HG03520 (cell line): ENCODE results near the gene CNTD1.
"Not testable (repeated sequence)": the region's sequence is repeated elsewhere in the genome, so short reads cannot be mapped to it uniquely, and the experiment has no call there.

ENCODE experiments used
- ATAC-seq: cut with Tn5 transposase; IDR thresholded peaks from one replicate; pipeline ENCODE4 v1.9.1; 2021; ENCODE audit warnings: mild to moderate bottlenecking, moderate library complexity; ENCODE audit not compliant: unreplicated experiment

The CNTD1 gene

GRCh38 chr17:42798383-42799380 lies at the start of gene CNTD1, which contains the start of gene COA3:
Gene CNTD1 (plus strand): TSS chr17:42798861. CDS start chr17:42799068, 207 bp downstream.
Gene COA3 (minus strand): TSS chr17:42798704. CDS start chr17:42798681, 23 bp downstream.
- ATAC-seq = no peak

- ATAC-seq = no peak
These were observed 49.5 kb upstream of the CNTD1 start for GRCh38 chr17:42748908-42749798.

GRCh38 chr17:42750739-42751344 lies 47.8 kb upstream of the CNTD1 start:
- no peak for ATAC-seq

- ATAC-seq = no peak
These were observed 47.0 kb upstream of the CNTD1 start for GRCh38 chr17:42751628-42752027.

GRCh38 chr17:42754782-42755181 lies 43.9 kb upstream of the CNTD1 start:
- ATAC-seq = no peak

GRCh38 chr17:42759982-42760651 lies 38.5 kb upstream of the CNTD1 start:
- ATAC-seq = no peak

- no peak for ATAC-seq
These were observed 37.7 kb upstream of the CNTD1 start, which contains the start of gene RAMP2 for GRCh38 chr17:42760652-42761581. Gene RAMP2 (plus strand): TSS chr17:42761227. CDS start chr17:42761262, 35 bp downstream.

GRCh38 chr17:42761638-42762037 lies 37.0 kb upstream of the CNTD1 start:
- no peak for ATAC-seq

GRCh38 chr17:42766124-42766523 lies 32.5 kb upstream of the CNTD1 start:
- no peak for ATAC-seq

- no peak for ATAC-seq
These were observed 31.1 kb upstream of the CNTD1 start for GRCh38 chr17:42767512-42767911.

- not testable (repeated sequence) for ATAC-seq
These were observed 30.7 kb upstream of the CNTD1 start for GRCh38 chr17:42768006-42768405.

GRCh38 chr17:42769964-42770363 lies 28.7 kb upstream of the CNTD1 start:
- not testable (repeated sequence) for ATAC-seq

GRCh38 chr17:42772945-42773289 lies 25.7 kb upstream of the CNTD1 start:
- no peak for ATAC-seq

GRCh38 chr17:42773290-42774035 lies 25.2 kb upstream of the CNTD1 start, which contains the start of gene VPS25:
Gene VPS25 (plus strand): TSS chr17:42773449. CDS start chr17:42773476, 27 bp downstream.
- no peak for ATAC-seq

GRCh38 chr17:42774066-42774745 lies 24.5 kb upstream of the CNTD1 start:
- ATAC-seq = no peak

- no peak for ATAC-seq
These were observed 23.0 kb upstream of the CNTD1 start for GRCh38 chr17:42775534-42776098.

GRCh38 chr17:42778570-42778969 lies 20.1 kb upstream of the CNTD1 start:
- ATAC-seq = no peak
